Keratinocyte (primary cell): ENCODE measurements around the gene MEGF11.

Experiments used
- CTCF ChIP-seq, 3 experiments: IDR thresholded peaks in 1 of 3; conservative IDR thresholded peaks in 1 of 3; optimal IDR thresholded peaks in 1 of 3; 2 replicates in 2 of 3; 3 replicates in 1 of 3; pipeline versions ENCODE3 to v1.5.1; 2011; ENCODE audit warnings: low read length in 3 of 3, mild to moderate bottlenecking in 3 of 3, moderate library complexity in 2 of 3, control low read depth in 1 of 3, inconsistent platforms in 1 of 3; ENCODE audit not compliant: insufficient read depth in 2 of 3; ENCODE audit errors: extremely low read depth in 1 of 3
- EZH2 ChIP-seq: IDR thresholded peaks from one replicate; pipeline ENCODE4 v1.6.1; 2012; ENCODE audit warnings: inconsistent platforms, mild to moderate bottlenecking, low read length, moderate library complexity

- TF ChIP-seq EZH2 (no peak), CTCF (optimal IDR thresholded peaks at IDR 0.05 in 1 of 3, IDR thresholded peaks at IDR 0.05 in 1 of 3, conservative IDR thresholded peaks at IDR 0.05 in 1 of 3; ENCODE audit: extremely low read depth in 1 of 3, insufficient read depth in 2 of 3, low read length in 3 of 3) (no peak)
Observed at GRCh38 chr15:66215811-66216210, 37.7 kb downstream of the MEGF11 start.
